Vagina (tissue), 2 donors: ENCODE results near the gene PAMR1.
"Not testable (repeated sequence)": the region's sequence is repeated elsewhere in the genome, so short reads cannot be mapped to it uniquely, and the experiment has no call there.

Experiments used
- CTCF ChIP-seq, 3 experiments: fragments of 450-650 bp in 2 of 3; fragments of 200-600 bp in 1 of 3; sonication (generic) in 1 of 3; IDR thresholded peaks; one replicate each; pipeline ENCODE4 v1.5.1; 2017 to 2019; ENCODE audit warnings: antibody characterized with exemption in 3 of 3, mild to moderate bottlenecking in 2 of 3, moderate library complexity in 2 of 3
- POLR2AphosphoS5 ChIP-seq, 2 donors: sonication (generic); formaldehyde crosslinking; IDR thresholded peaks; one replicate each; pipeline ENCODE4 v1.9.0; 2017; ENCODE audit warnings: antibody characterized with exemption in 2 of 2, mild to moderate bottlenecking in 2 of 2, low read depth in 1 of 2; ENCODE audit not compliant: insufficient read depth in 1 of 2

GRCh38 chr11:35522091-35522490 is 3.3 kb downstream of the PAMR1 start:
- TF ChIP-seq CTCF (IDR thresholded peaks at IDR 0.05); POLR2AphosphoS5 (IDR thresholded peaks at IDR 0.05; ENCODE audit: insufficient read depth in 1 of 2, low read depth in 1 of 2): not testable (repeated sequence)
